Measurements from ENCODE around the gene PRCC. TPM values are rescaled to one million over a fixed set of nuclear protein-coding genes. Genes with fewer than 3 reads are reported as not detected.

Gene PRCC
- total and polyA plus RNA-seq, 2 of the 8 experiments (the other 6 are each of a cell fraction or from before 2014, with no cell fraction given), result 95.2 to 115 TPM

DNA sequence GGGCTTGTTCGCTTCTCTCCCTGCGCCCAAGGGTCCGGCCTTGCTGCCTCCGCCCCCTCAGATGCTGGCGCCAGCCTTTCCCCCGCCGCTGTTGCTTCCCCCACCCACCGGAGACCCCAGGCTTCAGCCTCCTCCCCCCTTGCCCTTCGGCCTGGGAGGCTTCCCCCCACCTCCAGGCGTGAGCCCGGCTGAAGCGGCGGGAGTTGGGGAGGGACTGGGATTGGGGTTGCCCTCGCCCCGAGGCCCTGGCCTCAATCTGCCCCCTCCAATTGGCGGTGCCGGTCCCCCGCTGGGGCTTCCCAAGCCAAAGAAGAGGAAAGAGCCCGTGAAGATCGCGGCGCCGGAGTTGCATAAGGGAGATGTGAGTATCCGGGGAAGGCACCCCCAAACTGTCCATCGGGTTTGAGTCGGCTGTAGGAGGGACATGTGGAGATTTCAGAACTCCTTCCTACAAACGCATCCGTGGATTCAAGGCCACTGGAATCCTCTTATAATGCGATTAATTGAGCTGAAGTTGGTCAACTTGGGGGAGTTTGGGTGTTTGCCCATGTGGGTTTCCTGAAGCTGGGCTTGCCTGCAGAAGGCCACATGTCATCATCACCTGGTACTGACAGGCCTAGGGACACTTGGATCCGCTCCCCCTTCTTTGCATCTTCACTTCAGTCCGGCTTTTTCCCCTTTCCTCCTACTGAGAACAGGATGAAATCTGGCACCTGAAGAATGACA, 707 bp downstream of the PRCC start (continued):
- TF ChIP-seq ASH2L (IDR thresholded peaks at IDR 0.05; ENCODE audit: low read length), result no peak
- peak in 1 of 2 experiments; percentile 57; a peak in 2 of 3 replicates for TF ChIP-seq POLR2A (IDR thresholded peaks at IDR 0.05; ENCODE audit: control extremely low read depth in 1 of 2, low read depth in 2 of 2, low read length in 2 of 2)
- no peak for TF ChIP-seq SP4 (IDR thresholded peaks at IDR 0.05; ENCODE audit: low read length)
- no peak for TF ChIP-seq GABPA (IDR thresholded peaks at IDR 0.05; ENCODE audit: borderline replicate concordance, insufficient read depth, low read length)
- no peak for TF ChIP-seq SP2 (IDR thresholded peaks at IDR 0.05; ENCODE audit: low read length)
